Chondrocyte (in vitro differentiated cells): ENCODE results near the gene COX4I2. TPM values are rescaled to one million over a fixed set of nuclear protein-coding genes. Genes with fewer than 3 reads are reported as not detected.

Source experiments
- DNase-seq: peaks from one replicate; pipeline ENCODE4 v3.0.0; 2021; ENCODE audit warnings: mixed read lengths, low spot score
- H3K27ac Mint-ChIP-seq: one replicate; pipeline ENCODE4 v1.8.0; 2021; ENCODE audit warnings: mild to moderate bottlenecking, moderate library complexity, mixed read lengths; ENCODE audit not compliant: unreplicated experiment
- H3K27me3 Mint-ChIP-seq: 2 replicates; pipeline ENCODE4 v1.8.0; 2021; ENCODE audit warnings: low read depth, mixed read lengths
- H3K36me3 Mint-ChIP-seq: 2 replicates; pipeline ENCODE4 v1.8.0; 2021; ENCODE audit warnings: low read depth, mixed read lengths
- H3K4me1 Mint-ChIP-seq: 2 replicates; pipeline ENCODE4 v1.8.0; 2021; ENCODE audit warnings: low read depth, mild to moderate bottlenecking, mixed read lengths
- H3K4me3 Mint-ChIP-seq: one replicate; pipeline ENCODE4 v1.8.0; 2021; ENCODE audit warnings: mild to moderate bottlenecking, moderate library complexity, mixed read lengths; ENCODE audit not compliant: unreplicated experiment
- H3K9me3 Mint-ChIP-seq: 2 replicates; pipeline ENCODE4 v1.8.0; 2021; ENCODE audit warnings: low read depth, mixed read lengths
- CTCF ChIP-seq: fragments of 200-600 bp; sonication (generic); IDR thresholded peaks from 2 replicates; pipeline ENCODE4 v1.5.0; 2021; ENCODE audit warnings: antibody characterized with exemption, mild to moderate bottlenecking, moderate library complexity
- microRNA-seq: library from miRNA; unstranded; fragments of <30 nt; microRNA quantifications from one replicate; pipeline ENCODE4 v1.2.0, GENCODE V29; 2020; ENCODE audit warnings: borderline number of aligned reads
- total RNA-seq: library from RNA; stranded (reverse); gene quantifications from 3 replicates; pipeline ENCODE4 v1.2.1, GENCODE V29; 2021

Gene COX4I2
- total RNA-seq, 1 donor from 2014 or later, result not detected

- Mint-ChIP-seq H3K9me3 (no peaks in the 10 kb centered on the region), H3K27ac (no peak overlapping the region), H3K27me3 (no peaks in the 10 kb centered on the region), H3K4me3 (no peak overlapping the region), H3K36me3 (peaks cover 18% of the 10 kb centered on the region), H3K4me1 (peaks cover 57% of the 10 kb centered on the region)
- TF ChIP-seq CTCF, result no peak
- DNase-seq, result no peak
Measured at GRCh38 chr20:31693402-31693801, 55.7 kb downstream of the COX4I2 start.

- H3K4me3 Mint-ChIP-seq, result no peak overlapping the region
- peaks cover 64% of the 10 kb centered on the region for H3K4me1 Mint-ChIP-seq
- H3K36me3 Mint-ChIP-seq, result peaks cover 17% of the 10 kb centered on the region
- no peaks in the 10 kb centered on the region for H3K9me3 Mint-ChIP-seq
- no peak for TF ChIP-seq CTCF
- no peaks in the 10 kb centered on the region for H3K27me3 Mint-ChIP-seq
- peak overlapping the region; percentile 85 for H3K27ac Mint-ChIP-seq
- DNase-seq, result no peak
Measured at GRCh38 chr20:31693987-31694661, 56.4 kb downstream of the COX4I2 start.

Small RNA genes lying within 50 kb of the gene (microRNA-seq; reads per million reads assigned to microRNA genes)
- gene MIR3193, result not detected

Other genes with a start within 250 kb of the COX4I2 start
- not detected in 3 replicates for gene DEFB119, start 247.3 kb upstream of the COX4I2 start, total RNA-seq
- not detected in 3 replicates for gene DEFB121, start 231.7 kb upstream of the COX4I2 start, total RNA-seq
- not detected in 3 replicates for gene DEFB123, start 197.3 kb upstream of the COX4I2 start, total RNA-seq
- not detected in 3 replicates for gene DEFB124, start 162.8 kb upstream of the COX4I2 start, total RNA-seq
- gene REM1, start 162.6 kb upstream of the COX4I2 start, total RNA-seq, result not detected in 3 replicates
- 228 to 277 TPM (median 269 TPM) in 3 replicates for gene HM13, start 123.5 kb upstream of the COX4I2 start, total RNA-seq
- 7.7 to 73.7 TPM (median 9.0 TPM) in 3 replicates for gene ID1, start 32.6 kb upstream of the COX4I2 start, total RNA-seq
- 55.9 to 96.1 TPM (median 90.7 TPM) in 3 replicates for gene BCL2L1, start 85.0 kb downstream of the COX4I2 start, total RNA-seq
- 20.2 to 51.0 TPM (median 49.6 TPM) in 3 replicates for gene TPX2, start 101.4 kb downstream of the COX4I2 start, total RNA-seq
- 1.3 to 3.3 TPM (median 2.9 TPM) in 3 replicates for gene MYLK2, start 181.4 kb downstream of the COX4I2 start, total RNA-seq
- gene FOXS1, start 207.7 kb downstream of the COX4I2 start, total RNA-seq, result 54.1 to 192 TPM (median 185 TPM) in 3 replicates
- 3.6 to 11.6 TPM (median 11.5 TPM) in 3 replicates for gene DUSP15, start 232.6 kb downstream of the COX4I2 start, total RNA-seq
- 0.24 to 0.37 TPM (median 0.33 TPM) in 3 replicates for gene TTLL9, start 232.7 kb downstream of the COX4I2 start, total RNA-seq